B cell (primary cell): ENCODE measurements around the gene DOCK1. TPM values are rescaled to one million over a fixed set of nuclear protein-coding genes. Genes with fewer than 3 reads are reported as not detected.

Source experiments
- ATAC-seq: fragments of 200-7000 bp; cut with Tn5 transposase; one replicate; pipeline ENCODE4 v1.10.0; 2021; ENCODE audit warnings: low read depth, mild to moderate bottlenecking, moderate number of reproducible peaks, moderate library complexity
- CTCF ChIA-PET: fragments of 350-600 bp; sonication (Branson Sonifier 250); formaldehyde crosslinking; loops from one replicate; lab custom pipeline; 2021; ENCODE audit warnings: antibody characterized with exemption, inconsistent platforms; lab: Charles Lee
- POLR2A ChIA-PET: fragments of 350-600 bp; sonication (Branson Sonifier 250); formaldehyde crosslinking; loops from one replicate; lab custom pipeline; 2021; ENCODE audit warnings: antibody characterized with exemption; lab: Charles Lee
- DNase-seq: peaks from one replicate; pipeline ENCODE4 v3.0.0; 2013
- H2AFZ ChIP-seq: 2 replicates; pipeline ENCODE4 v1.6.1; 2012; ENCODE audit warnings: mild to moderate bottlenecking, low read depth, low read length; ENCODE audit not compliant: insufficient read depth, poor library complexity, severe bottlenecking
- H3K27ac ChIP-seq, 2 donors: 1 replicate in 1 of 2; 2 replicates in 1 of 2; pipeline ENCODE4 v1.5.1; 2012 to 2013; ENCODE audit warnings: low read length in 2 of 2, mild to moderate bottlenecking in 2 of 2, moderate library complexity in 1 of 2
- H3K27me3 ChIP-seq, 4 experiments: fragments of 200-600 bp in 1 of 4; sonication (generic) in 1 of 4; replicated peaks in 1 of 4; 1 replicate in 2 of 4; 2 replicates in 2 of 4; pipeline versions ENCODE4 v1.6.1 to v1.7.0; 2013 to 2016; ENCODE audit warnings: low read length in 3 of 4, mild to moderate bottlenecking in 2 of 4, mixed read lengths in 1 of 4, moderate library complexity in 1 of 4; ENCODE audit not compliant: insufficient read depth in 4 of 4, control insufficient read depth in 3 of 4; ENCODE audit errors: control extremely low read depth in 1 of 4
- H3K36me3 ChIP-seq, 2 experiments: replicated peaks in 1 of 2; 1 replicate in 1 of 2; 2 replicates in 1 of 2; pipeline versions ENCODE4 v1.6.1 to v1.7.1; 2013; ENCODE audit warnings: low read length in 1 of 2; ENCODE audit not compliant: insufficient read depth in 2 of 2, control insufficient read depth in 1 of 2; ENCODE audit errors: control extremely low read depth in 1 of 2, extremely low read depth in 1 of 2
- H3K4me1 ChIP-seq, 2 donors: fragments of 200-600 bp in 1 of 2; sonication (generic) in 1 of 2; 1 replicate in 1 of 2; 2 replicates in 1 of 2; pipeline versions ENCODE4 v1.5.1 to v1.6.1; 2013 to 2017; ENCODE audit warnings: low read length in 2 of 2; ENCODE audit not compliant: control insufficient read depth in 2 of 2, insufficient read depth in 2 of 2
- H3K4me2 ChIP-seq: replicated peaks from 2 replicates; pipeline ENCODE3; 2012; ENCODE audit warnings: mild to moderate bottlenecking, low read depth, low read length; ENCODE audit not compliant: poor library complexity, severe bottlenecking
- H3K4me3 ChIP-seq, 5 experiments: fragments of 200-600 bp in 1 of 5; sonication (generic) in 1 of 5; 1 replicate in 3 of 5; 2 replicates in 2 of 5; pipeline versions ENCODE4 v1.5.1 to v1.7.0; 2011 to 2016; ENCODE audit warnings: low read length in 4 of 5, mild to moderate bottlenecking in 4 of 5, low read depth in 2 of 5, control low read depth in 1 of 5, moderate library complexity in 1 of 5; ENCODE audit not compliant: insufficient read depth in 1 of 5; ENCODE audit errors: control extremely low read depth in 1 of 5, extremely low read depth in 1 of 5
- H3K79me2 ChIP-seq: fragments of 200-600 bp; sonication (generic); one replicate; pipeline ENCODE4 v1.6.0; 2016; ENCODE audit warnings: low read length; ENCODE audit not compliant: control insufficient read depth, insufficient read depth
- H3K9ac ChIP-seq: fragments of 200-600 bp; sonication (generic); 2 replicates; pipeline ENCODE4 v1.6.1; 2017; ENCODE audit warnings: mild to moderate bottlenecking, low read length, moderate library complexity
- H3K9me3 ChIP-seq, 3 donors: one replicate each; pipeline versions ENCODE4 v1.6.1 to v1.7.1; 2013; ENCODE audit warnings: low read length in 2 of 3; ENCODE audit not compliant: control insufficient read depth in 2 of 3, insufficient read depth in 1 of 3; ENCODE audit errors: control extremely low read depth in 1 of 3
- H4K20me1 ChIP-seq: 2 replicates; pipeline ENCODE4 v1.6.0; 2012; ENCODE audit warnings: mild to moderate bottlenecking, low read length; ENCODE audit not compliant: insufficient read depth, control insufficient read depth, poor library complexity, severe bottlenecking
- H3K27ac Mint-ChIP-seq: one replicate; pipeline ENCODE4 v1.8.0; 2021; ENCODE audit warnings: mixed read lengths
- H3K27me3 Mint-ChIP-seq: one replicate; pipeline ENCODE4 v1.8.0; 2021; ENCODE audit warnings: mixed read lengths
- H3K4me1 Mint-ChIP-seq: one replicate; pipeline ENCODE4 v1.8.0; 2021; ENCODE audit warnings: mixed read lengths
- H3K4me3 Mint-ChIP-seq: one replicate; pipeline ENCODE4 v1.8.0; 2021; ENCODE audit warnings: mixed read lengths
- H3K9me3 Mint-ChIP-seq: one replicate; pipeline ENCODE4 v1.8.0; 2022; ENCODE audit warnings: mixed read lengths; ENCODE audit not compliant: insufficient read depth
- CTCF ChIP-seq: fragments of 200-600 bp; IDR thresholded peaks from one replicate; pipeline ENCODE4 v1.8.0; 2022; ENCODE audit warnings: antibody characterized with exemption, mild to moderate bottlenecking
- EZH2 ChIP-seq: IDR thresholded peaks from 2 replicates; pipeline ENCODE4 v1.6.1; 2012; ENCODE audit warnings: borderline replicate concordance, low read depth, mild to moderate bottlenecking, moderate library complexity, low read length; ENCODE audit not compliant: insufficient read depth, poor library complexity, severe bottlenecking
- WGBS: methylation state at CpG from one replicate; pipeline ENCODE4 v1.1.5; 2013; ENCODE audit warnings: missing lambda C conversion rate; ENCODE audit not compliant: insufficient coverage; 5-methylcytosine and 5-hydroxymethylcytosine counted together
- intact Hi-C: fragments of 100-400 bp; cut with micrococcal nuclease; formaldehyde crosslinking; loops from one replicate; pipeline ENCODE4 v1.10.0; 2022
- polyA plus RNA-seq: library from polyadenylated mRNA; depleted of rRNA; stranded (reverse); fragments of >200 nt; gene quantifications from 2 replicates; pipeline ENCODE4 v1.2.3, GENCODE V29; 2012
- total RNA-seq, 2 donors: library from RNA; stranded (reverse); fragments of 120-200 nt in 1 of 2; gene quantifications; 1 replicate in 1 of 2; 2 replicates in 1 of 2; pipeline versions ENCODE4 v1.2.3 to v1.2.4, GENCODE V29; 2013 to 2022

Gene DOCK1
- total and polyA plus RNA-seq, 2 donors (not counting 1 experiment from before 2014, with no cell fraction given) = not detected

- ChIA-PET POLR2A (no interaction called here), CTCF (no interaction called here)
- Mint-ChIP-seq H3K4me1 (no peaks in the 10 kb centered on the region), H3K27ac (no peak overlapping the region), H3K27me3 (no peaks in the 10 kb centered on the region), H3K4me3 (no peak overlapping the region), H3K9me3 (peaks cover 2% of the 10 kb centered on the region)
- ATAC-seq (no peak), DNase-seq (no peak)
- H3K4me1 ChIP-seq = no peaks in the 10 kb centered on the region
- intact Hi-C loops = no loop called here
- H4K20me1 ChIP-seq = no peaks in the 10 kb centered on the region
- H3K9ac ChIP-seq = no peak overlapping the region
- H3K79me2 ChIP-seq = no peaks in the 10 kb centered on the region
- no peak overlapping the region for H3K4me3 ChIP-seq
- 98% methylated on average over 6 of the region's 8 CpGs for WGBS
- no peak overlapping the region for H3K27ac ChIP-seq
- no peak overlapping the region for H3K4me2 ChIP-seq
- no peaks in the 10 kb centered on the region for H3K27me3 ChIP-seq
- H3K9me3 ChIP-seq = peaks cover 0 to 4% (median 0%) of the 10 kb centered on the region in 3 donors
- no peaks in the 10 kb centered on the region for H3K36me3 ChIP-seq
- H2AFZ ChIP-seq = no peak overlapping the region
- TF ChIP-seq EZH2 (no peak), CTCF (no peak)
These were observed 123.8 kb downstream of the DOCK1 start for GRCh38 chr10:127029061-127029460.

- H4K20me1 ChIP-seq = no peaks in the 10 kb centered on the region
- no peaks in the 10 kb centered on the region for H3K4me1 ChIP-seq
- ATAC-seq = no peak
- ChIA-PET CTCF (no interaction called here), POLR2A (no interaction called here)
- Mint-ChIP-seq H3K4me3 (no peak overlapping the region), H3K27ac (no peak overlapping the region), H3K4me1 (no peaks in the 10 kb centered on the region), H3K9me3 (no peaks in the 10 kb centered on the region), H3K27me3 (no peaks in the 10 kb centered on the region)
- no peaks in the 10 kb centered on the region for H3K36me3 ChIP-seq
- no peak for DNase-seq
- H3K27me3 ChIP-seq = no peaks in the 10 kb centered on the region
- no peak overlapping the region for H3K27ac ChIP-seq
- no peak overlapping the region for H3K9ac ChIP-seq
- no peak overlapping the region for H3K4me3 ChIP-seq
- TF ChIP-seq EZH2 (no peak), CTCF (no peak)
- H3K4me2 ChIP-seq = no peak overlapping the region
- H3K9me3 ChIP-seq = peaks cover 0 to 7% (median 0%) of the 10 kb centered on the region in 3 donors
- H2AFZ ChIP-seq = no peak overlapping the region
- H3K79me2 ChIP-seq = no peaks in the 10 kb centered on the region
- 94% methylated on average over 10 of the region's 12 CpGs for WGBS
- intact Hi-C loops = no loop called here
These were observed 128.2 kb downstream of the DOCK1 start for GRCh38 chr10:127033216-127034033.
